ENCODE results near the gene TMEM256.
"Not testable (repeated sequence)": the region's sequence is repeated elsewhere in the genome, so short reads cannot be mapped to it uniquely, and the experiment has no call there.

The TMEM256 gene

GRCh38 chr17:7383371-7383741, 20.5 kb downstream of the TMEM256 start:
- no peak for DNase-seq (ENCODE audit: low read depth)

- no peak for DNase-seq (ENCODE audit: low read depth)
These were observed 21.0 kb downstream of the TMEM256 start for GRCh38 chr17:7382901-7383300.

GRCh38 chr17:7380855-7381683, 22.8 kb downstream of the TMEM256 start, which contains the start of gene TNK1:
Gene TNK1 (plus strand): TSS chr17:7381089. CDS start chr17:7382927, 1,838 bp downstream.
- no peak for DNase-seq (ENCODE audit: low read depth)

GRCh38 chr17:7380321-7380720, 23.6 kb downstream of the TMEM256 start:
- no peak for DNase-seq (ENCODE audit: low read depth)

- DNase-seq (ENCODE audit: low read depth), result no peak
These were observed 24.8 kb downstream of the TMEM256 start for GRCh38 chr17:7379134-7379533.

- DNase-seq (ENCODE audit: low read depth), result no peak
These were observed 29.5 kb downstream of the TMEM256 start for GRCh38 chr17:7374353-7374752.

- DNase-seq (ENCODE audit: low read depth), result no peak
These were observed 33.0 kb downstream of the TMEM256 start for GRCh38 chr17:7370853-7371252.

- no peak for DNase-seq (ENCODE audit: low read depth)
These were observed 34.1 kb downstream of the TMEM256 start for GRCh38 chr17:7369825-7370224.

- not testable (repeated sequence) for DNase-seq (ENCODE audit: low read depth)
These were observed 35.3 kb downstream of the TMEM256 start for GRCh38 chr17:7368599-7368994.

GRCh38 chr17:7367918-7368598, 35.8 kb downstream of the TMEM256 start:
- DNase-seq (ENCODE audit: low read depth), result no peak

- DNase-seq (ENCODE audit: low read depth), result no peak
These were observed 36.8 kb downstream of the TMEM256 start for GRCh38 chr17:7367083-7367482.

GRCh38 chr17:7365963-7366362, 37.9 kb downstream of the TMEM256 start:
- not testable (repeated sequence) for DNase-seq (ENCODE audit: low read depth)

- no peak for DNase-seq (ENCODE audit: low read depth)
These were observed 40.6 kb downstream of the TMEM256 start for GRCh38 chr17:7363311-7363710.

- no peak for DNase-seq (ENCODE audit: low read depth)
These were observed 42.0 kb downstream of the TMEM256 start for GRCh38 chr17:7361906-7362305.

- no peak for DNase-seq (ENCODE audit: low read depth)
These were observed 46.5 kb downstream of the TMEM256 start for GRCh38 chr17:7357381-7357780.

GRCh38 chr17:7356756-7357155, 47.1 kb downstream of the TMEM256 start:
- DNase-seq (ENCODE audit: low read depth), result no peak

- peak; percentile 66 for DNase-seq (ENCODE audit: low read depth)
These were observed 47.8 kb downstream of the TMEM256 start for GRCh38 chr17:7356072-7356549.

GRCh38 chr17:7355573-7355972, 48.3 kb downstream of the TMEM256 start:
- no peak for DNase-seq (ENCODE audit: low read depth)

GRCh38 chr17:7355053-7355452, 48.8 kb downstream of the TMEM256 start, which contains the start of gene TMEM95:
Gene TMEM95 (plus strand): TSS chr17:7355156. CDS start chr17:7355205, 49 bp downstream.
- no peak for DNase-seq (ENCODE audit: low read depth)

GRCh38 chr17:7354262-7354843, 49.5 kb downstream of the TMEM256 start:
- DNase-seq (ENCODE audit: low read depth), result no peak
